Ishikawa (cell line): ENCODE results near the gene GHRL.

Experiments
- CEBPB ChIP-seq: IDR thresholded peaks from 2 replicates; pipeline ENCODE4 v1.6.1; 2012
- CREB1 ChIP-seq: IDR thresholded peaks from 2 replicates; pipeline ENCODE4 v1.6.1; 2012; ENCODE audit warnings: low read depth
- EGR1 ChIP-seq: IDR thresholded peaks from 2 replicates; pipeline ENCODE4 v1.6.1; 2012
- EP300 ChIP-seq: IDR thresholded peaks from 2 replicates; pipeline ENCODE4 v1.6.1; 2012; ENCODE audit warnings: borderline replicate concordance
- FOXM1 ChIP-seq: IDR thresholded peaks from 2 replicates; pipeline ENCODE4 v1.6.1; 2012; ENCODE audit warnings: low read depth, borderline replicate concordance
- NFIC ChIP-seq: IDR thresholded peaks from 2 replicates; pipeline ENCODE4 v1.6.1; 2012
- RAD21 ChIP-seq: IDR thresholded peaks from 2 replicates; pipeline ENCODE4 v1.6.1; 2012; ENCODE audit warnings: low read depth
- REST ChIP-seq: IDR thresholded peaks from 2 replicates; pipeline ENCODE4 v1.6.1; 2012; ENCODE audit warnings: low read depth, mild to moderate bottlenecking
- TAF1 ChIP-seq: IDR thresholded peaks from 2 replicates; pipeline ENCODE4 v1.6.1; 2012; ENCODE audit warnings: low read depth, mild to moderate bottlenecking
- TCF12 ChIP-seq: IDR thresholded peaks from 2 replicates; pipeline ENCODE4 v1.6.1; 2012; ENCODE audit warnings: low read depth
- TEAD4 ChIP-seq: IDR thresholded peaks from 2 replicates; pipeline ENCODE4 v1.6.1; 2012
- YY1 ChIP-seq: IDR thresholded peaks from 2 replicates; pipeline ENCODE4 v1.6.1; 2012; ENCODE audit warnings: low read depth
- ZBTB7A ChIP-seq: IDR thresholded peaks from 2 replicates; pipeline ENCODE4 v1.6.1; 2012; ENCODE audit warnings: low read depth
- TF ChIP-seq, protein P1 (sequence below): IDR thresholded peaks from 2 replicates; pipeline ENCODE4 v1.6.1; 2012
- TF ChIP-seq, protein P2 (sequence below): IDR thresholded peaks from 2 replicates; pipeline ENCODE4 v1.6.1; 2012

Gene GHRL

GRCh38 chr3:10319251-10319650 lies 26.5 kb upstream of the GHRL start:
- no peak for TF ChIP-seq YY1
- TF ChIP-seq CREB1 = no peak
- TF ChIP-seq, protein P1, sequence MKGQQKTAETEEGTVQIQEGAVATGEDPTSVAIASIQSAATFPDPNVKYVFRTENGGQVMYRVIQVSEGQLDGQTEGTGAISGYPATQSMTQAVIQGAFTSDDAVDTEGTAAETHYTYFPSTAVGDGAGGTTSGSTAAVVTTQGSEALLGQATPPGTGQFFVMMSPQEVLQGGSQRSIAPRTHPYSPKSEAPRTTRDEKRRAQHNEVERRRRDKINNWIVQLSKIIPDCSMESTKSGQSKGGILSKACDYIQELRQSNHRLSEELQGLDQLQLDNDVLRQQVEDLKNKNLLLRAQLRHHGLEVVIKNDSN = no peak
- no peak for TF ChIP-seq TEAD4
- no peak for TF ChIP-seq REST
- no peak for TF ChIP-seq NFIC
- TF ChIP-seq ZBTB7A = no peak
- no peak for TF ChIP-seq CEBPB
- no peak for TF ChIP-seq EP300
- TF ChIP-seq, protein P2, sequence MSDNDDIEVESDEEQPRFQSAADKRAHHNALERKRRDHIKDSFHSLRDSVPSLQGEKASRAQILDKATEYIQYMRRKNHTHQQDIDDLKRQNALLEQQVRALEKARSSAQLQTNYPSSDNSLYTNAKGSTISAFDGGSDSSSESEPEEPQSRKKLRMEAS = no peak
- no peak for TF ChIP-seq EGR1
- TF ChIP-seq TCF12 = no peak
- TF ChIP-seq RAD21 = no peak
- TF ChIP-seq FOXM1 = no peak
- no peak for TF ChIP-seq TAF1

DNA sequence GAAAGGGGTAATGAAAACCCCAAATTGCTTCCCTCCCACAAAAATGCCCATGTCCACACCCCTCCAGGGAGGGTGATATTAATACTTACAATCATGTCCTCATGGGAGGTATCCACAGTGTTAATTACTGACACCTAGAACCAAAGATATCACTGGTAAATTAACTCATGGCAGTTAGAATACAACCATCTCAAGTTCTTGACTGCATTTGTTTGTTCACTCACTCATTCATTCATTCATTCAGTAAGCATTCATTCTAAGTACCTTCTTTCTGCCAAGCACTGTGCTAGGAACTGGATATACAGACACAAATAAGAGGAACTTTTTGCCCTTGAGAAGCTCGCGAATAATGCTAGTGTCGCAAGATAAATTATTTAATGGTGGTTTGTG lies 25.2 kb upstream of the GHRL start:
- TF ChIP-seq, protein P2 = no peak
- TF ChIP-seq NFIC = no peak
- TF ChIP-seq ZBTB7A = no peak
- TF ChIP-seq CREB1 = no peak
- no peak for TF ChIP-seq FOXM1
- TF ChIP-seq, protein P1 = no peak
- TF ChIP-seq TEAD4 = no peak
- TF ChIP-seq EGR1 = no peak
- TF ChIP-seq YY1 = no peak

DNA sequence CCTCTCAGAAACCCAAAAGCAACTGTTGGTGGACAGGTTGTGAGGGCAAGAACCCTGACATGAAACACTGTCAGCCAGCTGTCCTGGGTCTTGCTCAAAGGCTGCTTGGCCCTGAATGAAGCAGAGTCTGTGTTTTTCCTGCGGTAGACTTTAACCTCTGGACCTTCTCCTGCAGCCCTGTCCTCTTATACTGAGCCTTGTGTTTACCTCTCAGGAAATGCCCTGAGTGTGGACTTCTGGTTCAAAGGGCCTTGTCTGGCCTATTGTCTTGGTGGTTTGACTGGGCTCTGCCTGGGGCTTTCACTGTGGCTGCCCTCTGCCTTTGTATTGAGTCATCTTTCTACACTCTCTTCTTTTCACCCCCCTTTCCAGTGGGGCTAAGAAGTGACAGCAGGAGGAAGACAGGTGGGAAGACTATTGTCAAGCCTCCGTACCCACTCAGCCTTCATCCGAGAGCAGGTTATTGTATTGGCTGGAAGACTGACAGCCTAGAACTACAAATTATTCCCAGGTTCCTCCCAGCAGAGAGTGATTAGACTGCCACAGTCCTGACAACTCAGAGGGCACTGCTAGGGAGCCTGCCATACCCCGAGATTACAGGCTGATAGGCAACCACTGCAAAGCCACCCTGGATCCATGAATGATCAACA lies 24.7 kb upstream of the GHRL start:
- TF ChIP-seq CREB1 (no peak), CEBPB (no peak), EGR1 (no peak), RAD21 (no peak)
- TF ChIP-seq, protein P2 = no peak
- TF ChIP-seq, protein P1 = no peak

- TF ChIP-seq, protein P1 = no peak
- TF ChIP-seq ZBTB7A (no peak), TAF1 (no peak), RAD21 (no peak), CREB1 (no peak), TCF12 (no peak), NFIC (no peak), EGR1 (no peak), TEAD4 (no peak), REST (no peak), CEBPB (no peak), FOXM1 (no peak), YY1 (no peak), EP300 (no peak)
- TF ChIP-seq, protein P2 = no peak
Measured at GRCh38 chr3:10315771-10316344, 23.1 kb upstream of the GHRL start.

DNA sequence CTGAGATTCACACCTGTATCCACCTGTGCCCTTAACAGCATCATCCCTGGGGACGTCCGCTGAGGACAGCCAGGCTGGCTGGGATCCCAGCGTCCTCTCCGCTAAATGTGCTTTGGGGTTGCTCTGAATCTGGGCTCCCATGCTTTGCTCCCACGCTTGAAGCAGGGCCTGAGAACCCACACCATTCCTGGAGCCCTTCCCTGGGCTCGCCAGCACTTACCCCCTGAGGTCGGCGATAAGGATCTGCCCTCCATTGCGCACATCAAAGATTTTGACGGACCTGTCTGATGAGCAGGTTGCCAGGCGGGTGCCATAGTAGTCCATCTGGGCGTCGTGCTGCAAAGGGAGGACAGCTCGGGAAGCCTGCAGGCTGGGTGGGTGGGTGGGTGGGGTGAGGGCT lies 22.4 kb upstream of the GHRL start:
- TF ChIP-seq EGR1 = no peak
- TF ChIP-seq, protein P1 = no peak
- TF ChIP-seq REST = no peak
